Mesothelial cell of epicardium (in vitro differentiated cells): Measurements from ENCODE around the gene PTPRG. TPM values are rescaled to one million over a fixed set of nuclear protein-coding genes. Genes with fewer than 3 reads are reported as not detected.

ENCODE experiments used
- DNase-seq, 2 experiments: peaks; one replicate each; pipeline ENCODE4 v3.0.0; 2021; ENCODE audit warnings: low spot score in 2 of 2; ENCODE audit not compliant: unreplicated experiment in 2 of 2
- H3K27ac Mint-ChIP-seq: 2 replicates; pipeline ENCODE4 v1.8.0; 2021; ENCODE audit warnings: mixed read lengths
- H3K27me3 Mint-ChIP-seq: 2 replicates; pipeline ENCODE4 v1.8.0; 2021; ENCODE audit warnings: low read depth, mixed read lengths
- H3K36me3 Mint-ChIP-seq: 2 replicates; pipeline ENCODE4 v1.8.0; 2021; ENCODE audit warnings: mixed read lengths
- H3K4me1 Mint-ChIP-seq: 2 replicates; pipeline ENCODE4 v1.8.0; 2021; ENCODE audit warnings: mixed read lengths
- H3K4me3 Mint-ChIP-seq: 2 replicates; pipeline ENCODE4 v1.8.0; 2021; ENCODE audit warnings: mild to moderate bottlenecking, moderate library complexity, mixed read lengths
- H3K9me3 Mint-ChIP-seq: 2 replicates; pipeline ENCODE4 v1.8.0; 2021; ENCODE audit warnings: mixed read lengths
- CTCF ChIP-seq: fragments of 200-600 bp; sonication (generic); IDR thresholded peaks from one replicate; pipeline ENCODE4 v1.5.0; 2021; ENCODE audit warnings: antibody characterized with exemption; ENCODE audit not compliant: unreplicated experiment
- total RNA-seq: library from RNA; stranded (reverse); gene quantifications from 3 replicates; pipeline ENCODE4 v1.2.1, GENCODE V29; 2021

PTPRG gene
- total RNA-seq, 1 donor from 2014 or later: 40.4 TPM

- Mint-ChIP-seq H3K36me3 (no peaks in the 10 kb centered on the region), H3K27ac (no peak overlapping the region), H3K27me3 (no peaks in the 10 kb centered on the region), H3K9me3 (no peaks in the 10 kb centered on the region), H3K4me1 (peaks cover 7% of the 10 kb centered on the region), H3K4me3 (no peak overlapping the region)
- no peak for TF ChIP-seq CTCF
- DNase-seq: no peak
These were observed 648.6 kb downstream of the PTPRG start for GRCh38 chr3:62210011-62210410.

- Mint-ChIP-seq H3K4me3 (no peak overlapping the region), H3K4me1 (peaks cover 7% of the 10 kb centered on the region), H3K9me3 (no peaks in the 10 kb centered on the region), H3K36me3 (no peaks in the 10 kb centered on the region), H3K27me3 (no peaks in the 10 kb centered on the region), H3K27ac (peak overlapping the region; percentile 45)
- DNase-seq: no peak
- no peak for TF ChIP-seq CTCF
These were observed 650.5 kb downstream of the PTPRG start for GRCh38 chr3:62211675-62212429.

- no peaks in the 10 kb centered on the region for H3K27me3 Mint-ChIP-seq
- no peaks in the 10 kb centered on the region for H3K9me3 Mint-ChIP-seq
- H3K4me3 Mint-ChIP-seq: no peak overlapping the region
- H3K4me1 Mint-ChIP-seq: peaks cover 7% of the 10 kb centered on the region
- peaks cover 2% of the 10 kb centered on the region for H3K36me3 Mint-ChIP-seq
- no peak overlapping the region for H3K27ac Mint-ChIP-seq
- TF ChIP-seq CTCF: no peak
- DNase-seq: no peak
These were observed 653.5 kb downstream of the PTPRG start for GRCh38 chr3:62214850-62215249.

GRCh38 chr3:62220616-62221015 lies 659.2 kb downstream of the PTPRG start:
- no peak overlapping the region for H3K27ac Mint-ChIP-seq
- no peak for DNase-seq
- no peaks in the 10 kb centered on the region for H3K27me3 Mint-ChIP-seq
- H3K9me3 Mint-ChIP-seq: no peaks in the 10 kb centered on the region
- TF ChIP-seq CTCF: no peak
- no peak overlapping the region for H3K4me3 Mint-ChIP-seq
- peaks cover 11% of the 10 kb centered on the region for H3K36me3 Mint-ChIP-seq
- H3K4me1 Mint-ChIP-seq: peaks cover 4% of the 10 kb centered on the region

GRCh38 chr3:62225051-62225450 lies 663.7 kb downstream of the PTPRG start:
- no peaks in the 10 kb centered on the region for H3K9me3 Mint-ChIP-seq
- no peak for TF ChIP-seq CTCF
- H3K4me1 Mint-ChIP-seq: peaks cover 4% of the 10 kb centered on the region
- H3K27me3 Mint-ChIP-seq: no peaks in the 10 kb centered on the region
- no peak for DNase-seq
- no peak overlapping the region for H3K4me3 Mint-ChIP-seq
- no peak overlapping the region for H3K27ac Mint-ChIP-seq
- H3K36me3 Mint-ChIP-seq: peaks cover 6% of the 10 kb centered on the region
